ENCODE data around the gene EFNA3. TPM values are rescaled to one million over a fixed set of nuclear protein-coding genes. Genes with fewer than 3 reads are reported as not detected.

EFNA3 gene
- total and polyA plus RNA-seq, 2 experiments from 2014 or later: 5.5 to 13.1 TPM

DNA sequence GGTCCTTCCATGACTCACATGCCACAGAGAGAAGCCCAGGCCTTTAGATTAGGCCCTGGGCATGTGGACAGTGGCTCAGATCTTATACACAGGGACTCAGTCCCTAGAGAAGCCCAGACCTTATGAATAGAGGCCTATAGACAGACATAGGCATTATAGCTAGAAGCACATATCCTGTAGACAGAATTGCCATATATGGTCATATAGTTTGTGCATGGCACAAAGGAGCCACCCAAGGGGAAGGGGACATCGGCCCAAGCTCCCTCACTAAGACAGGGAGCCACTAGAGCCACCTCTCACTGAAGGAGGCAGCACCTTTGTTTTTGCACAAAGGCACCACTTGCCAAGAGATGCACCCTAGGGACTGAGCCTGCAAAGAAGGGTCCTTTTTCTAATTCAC lies 2.3 kb upstream of the EFNA3 start:
- Histone ChIP-seq H3K36me3 (replicated peaks; ENCODE audit: insufficient read depth, low read depth) (no peaks in the 10 kb centered on the region), H3K4me1 (ENCODE audit: insufficient read depth) (peaks cover 39% of the 10 kb centered on the region), H2AFZ (no peak overlapping the region), H4K20me1 (ENCODE audit: insufficient read depth, poor library complexity, severe bottlenecking) (no peaks in the 10 kb centered on the region), H3K27ac (no peak overlapping the region), H3K79me2 (no peaks in the 10 kb centered on the region), H3K9me3 (ENCODE audit: low read depth) (no peaks in the 10 kb centered on the region), H3K4me2 (no peak overlapping the region), H3K27me3 (peaks cover 29% of the 10 kb centered on the region), H3K9me2 (replicated peaks; ENCODE audit: insufficient read depth) (no peaks in the 10 kb centered on the region), H3K4me3 (no peak overlapping the region)
- WGBS (ENCODE audit: low lambda C conversion rate, missing lambda C conversion rate): 82% methylated on average over 1 of the region's 1 CpG
- TF ChIP-seq EZH2 (IDR thresholded peaks at IDR 0.05; ENCODE audit: borderline replicate concordance): no peak
- no peak for TF ChIP-seq EZH2phosphoT487 (IDR thresholded peaks at IDR 0.05; ENCODE audit: low read depth, severe bottlenecking, unreplicated experiment)
- TF ChIP-seq, protein P1, sequence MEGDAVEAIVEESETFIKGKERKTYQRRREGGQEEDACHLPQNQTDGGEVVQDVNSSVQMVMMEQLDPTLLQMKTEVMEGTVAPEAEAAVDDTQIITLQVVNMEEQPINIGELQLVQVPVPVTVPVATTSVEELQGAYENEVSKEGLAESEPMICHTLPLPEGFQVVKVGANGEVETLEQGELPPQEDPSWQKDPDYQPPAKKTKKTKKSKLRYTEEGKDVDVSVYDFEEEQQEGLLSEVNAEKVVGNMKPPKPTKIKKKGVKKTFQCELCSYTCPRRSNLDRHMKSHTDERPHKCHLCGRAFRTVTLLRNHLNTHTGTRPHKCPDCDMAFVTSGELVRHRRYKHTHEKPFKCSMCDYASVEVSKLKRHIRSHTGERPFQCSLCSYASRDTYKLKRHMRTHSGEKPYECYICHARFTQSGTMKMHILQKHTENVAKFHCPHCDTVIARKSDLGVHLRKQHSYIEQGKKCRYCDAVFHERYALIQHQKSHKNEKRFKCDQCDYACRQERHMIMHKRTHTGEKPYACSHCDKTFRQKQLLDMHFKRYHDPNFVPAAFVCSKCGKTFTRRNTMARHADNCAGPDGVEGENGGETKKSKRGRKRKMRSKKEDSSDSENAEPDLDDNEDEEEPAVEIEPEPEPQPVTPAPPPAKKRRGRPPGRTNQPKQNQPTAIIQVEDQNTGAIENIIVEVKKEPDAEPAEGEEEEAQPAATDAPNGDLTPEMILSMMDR (IDR thresholded peaks at IDR 0.05; ENCODE audit: poor library complexity): no peak
- DNase-seq (ENCODE audit: low spot score): no peak

DNA sequence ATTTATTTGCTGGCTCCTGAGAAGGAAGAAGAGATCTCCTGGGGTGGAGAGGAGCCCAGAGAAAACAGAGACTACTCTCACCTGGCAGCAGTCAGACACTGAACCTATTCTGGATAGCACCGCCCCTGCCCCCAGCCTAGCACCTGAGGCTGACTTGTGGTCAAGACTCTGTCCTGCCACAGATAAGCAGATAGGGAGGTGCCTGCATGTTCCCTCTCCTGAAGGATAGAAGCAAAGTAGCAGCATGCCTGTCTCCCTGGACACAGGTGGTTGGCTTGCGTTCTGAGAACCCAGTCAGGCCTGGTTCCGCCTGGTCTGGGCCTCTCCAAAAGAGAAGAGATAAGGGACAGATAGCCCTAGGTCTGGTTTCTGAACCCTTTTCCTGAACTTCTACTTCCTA lies 1.3 kb upstream of the EFNA3 start:
- Histone ChIP-seq H3K27ac (peak overlapping the region; percentile 65), H3K27me3 (peaks cover 31% of the 10 kb centered on the region), H2AFZ (no peak overlapping the region), H3K4me1 (ENCODE audit: insufficient read depth) (peaks cover 41% of the 10 kb centered on the region), H3K4me3 (no peak overlapping the region), H3K4me2 (no peak overlapping the region), H3K9me3 (ENCODE audit: low read depth) (no peaks in the 10 kb centered on the region), H3K9me2 (replicated peaks; ENCODE audit: insufficient read depth) (no peaks in the 10 kb centered on the region), H4K20me1 (ENCODE audit: insufficient read depth, poor library complexity, severe bottlenecking) (no peaks in the 10 kb centered on the region), H3K79me2 (no peaks in the 10 kb centered on the region), H3K36me3 (replicated peaks; ENCODE audit: insufficient read depth, low read depth) (no peaks in the 10 kb centered on the region)
- TF ChIP-seq EZH2phosphoT487 (IDR thresholded peaks at IDR 0.05; ENCODE audit: low read depth, severe bottlenecking, unreplicated experiment): no peak
- TF ChIP-seq, protein P1 (IDR thresholded peaks at IDR 0.05; ENCODE audit: poor library complexity): no peak
- no peak for TF ChIP-seq EZH2 (IDR thresholded peaks at IDR 0.05; ENCODE audit: borderline replicate concordance)
- peak; percentile 36 for DNase-seq (ENCODE audit: low spot score)
- WGBS (ENCODE audit: low lambda C conversion rate, missing lambda C conversion rate): 55% methylated on average over 3 of the region's 3 CpGs

DNA sequence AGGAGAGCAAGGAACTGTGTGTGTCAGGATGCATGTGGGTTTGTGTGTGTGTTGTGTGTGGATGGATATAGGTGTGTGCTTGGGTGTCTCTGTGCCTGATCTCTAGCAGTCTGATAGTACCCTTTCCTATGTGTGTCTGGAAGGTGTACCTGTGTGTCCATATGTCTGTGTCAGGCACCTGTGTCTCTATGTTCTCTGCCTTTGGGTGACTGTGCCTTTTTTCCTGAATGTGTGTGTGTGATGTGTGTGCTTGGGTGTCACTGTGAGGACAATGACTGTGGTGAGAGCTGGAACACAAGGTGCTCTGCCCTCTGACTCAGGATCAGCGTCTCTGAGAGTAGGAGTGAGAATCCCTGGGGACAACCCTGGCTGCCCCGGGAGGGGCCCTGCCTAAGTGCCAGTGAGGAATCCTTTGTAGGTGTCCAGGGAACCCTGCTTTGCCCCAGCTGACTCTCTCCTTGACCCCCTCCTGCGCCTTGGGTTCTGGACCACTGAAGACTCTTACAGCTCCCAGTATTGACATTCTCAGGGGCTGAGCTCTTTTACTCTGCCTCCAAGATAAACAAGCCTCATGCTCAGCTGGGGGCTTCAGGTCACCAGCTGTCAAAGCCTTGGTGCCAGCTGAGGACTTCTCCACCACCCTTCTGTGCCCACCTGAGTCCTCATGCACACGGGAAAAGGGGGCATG lies 735 bp upstream of the EFNA3 start:
- H3K36me3 ChIP-seq (replicated peaks; ENCODE audit: insufficient read depth, low read depth): no peaks in the 10 kb centered on the region
- DNase-seq (ENCODE audit: low spot score): peak; percentile 59
- H4K20me1 ChIP-seq (ENCODE audit: insufficient read depth, poor library complexity, severe bottlenecking): no peaks in the 10 kb centered on the region
- no peak overlapping the region for H3K4me3 ChIP-seq
- H3K27ac ChIP-seq: peak overlapping the region; percentile 65
- peaks cover 47% of the 10 kb centered on the region for H3K4me1 ChIP-seq (ENCODE audit: insufficient read depth)
- 48% methylated on average over 4 of the region's 4 CpGs for WGBS (ENCODE audit: low lambda C conversion rate, missing lambda C conversion rate)
- no peak overlapping the region for H2AFZ ChIP-seq
- H3K4me2 ChIP-seq: peak overlapping the region; percentile 99
- H3K27me3 ChIP-seq: peaks cover 37% of the 10 kb centered on the region
- no peaks in the 10 kb centered on the region for H3K9me3 ChIP-seq (ENCODE audit: low read depth)
- TF ChIP-seq EZH2phosphoT487 (IDR thresholded peaks at IDR 0.05; ENCODE audit: low read depth, severe bottlenecking, unreplicated experiment) (no peak), EZH2 (IDR thresholded peaks at IDR 0.05; ENCODE audit: borderline replicate concordance) (no peak)
- TF ChIP-seq, protein P1 (IDR thresholded peaks at IDR 0.05; ENCODE audit: poor library complexity): no peak
- no peaks in the 10 kb centered on the region for H3K79me2 ChIP-seq
- H3K9me2 ChIP-seq (replicated peaks; ENCODE audit: insufficient read depth): no peaks in the 10 kb centered on the region
